ENCODE results near the gene ELF2.

DNA sequence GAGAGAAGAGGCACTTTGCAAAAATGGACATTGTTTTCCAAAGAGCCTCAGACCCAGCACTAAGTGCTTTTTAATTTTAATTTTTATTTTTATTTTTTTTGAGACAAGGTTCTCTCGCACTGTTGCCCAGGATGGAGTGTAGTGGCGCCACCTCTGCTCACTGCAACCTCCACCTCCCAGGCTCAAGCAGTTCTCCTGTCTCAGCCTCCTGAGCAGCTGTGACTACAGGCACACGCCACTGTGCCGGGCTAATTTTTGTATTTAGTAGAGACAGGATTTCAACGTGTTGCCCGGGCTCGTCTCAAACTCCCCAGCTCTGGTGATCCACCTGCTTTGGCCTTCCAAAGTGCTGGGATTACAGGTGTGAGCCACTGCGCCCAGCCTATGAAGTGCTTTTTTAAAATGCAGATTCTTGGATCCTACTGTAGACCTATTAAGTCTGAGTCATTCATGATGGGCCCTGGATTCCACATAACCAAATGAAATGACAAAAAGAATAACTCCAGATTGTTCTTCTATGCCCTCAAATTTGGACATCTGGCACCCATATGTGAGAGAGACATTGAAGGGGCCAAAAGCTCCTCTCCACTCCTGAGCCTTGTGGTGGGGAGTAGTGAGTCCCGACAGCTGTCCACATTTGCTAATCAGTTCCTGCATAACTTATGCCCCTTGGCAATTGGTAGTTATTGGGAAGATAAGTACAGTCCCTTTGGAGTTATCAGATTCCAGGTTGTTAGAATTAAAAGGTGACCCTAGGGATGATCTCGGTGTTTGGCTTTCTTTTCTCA is 157.9 kb downstream of the ELF2 start:
- no peak for TF ChIP-seq POLR2A (IDR thresholded peaks at IDR 0.05)
- TF ChIP-seq, protein P1, sequence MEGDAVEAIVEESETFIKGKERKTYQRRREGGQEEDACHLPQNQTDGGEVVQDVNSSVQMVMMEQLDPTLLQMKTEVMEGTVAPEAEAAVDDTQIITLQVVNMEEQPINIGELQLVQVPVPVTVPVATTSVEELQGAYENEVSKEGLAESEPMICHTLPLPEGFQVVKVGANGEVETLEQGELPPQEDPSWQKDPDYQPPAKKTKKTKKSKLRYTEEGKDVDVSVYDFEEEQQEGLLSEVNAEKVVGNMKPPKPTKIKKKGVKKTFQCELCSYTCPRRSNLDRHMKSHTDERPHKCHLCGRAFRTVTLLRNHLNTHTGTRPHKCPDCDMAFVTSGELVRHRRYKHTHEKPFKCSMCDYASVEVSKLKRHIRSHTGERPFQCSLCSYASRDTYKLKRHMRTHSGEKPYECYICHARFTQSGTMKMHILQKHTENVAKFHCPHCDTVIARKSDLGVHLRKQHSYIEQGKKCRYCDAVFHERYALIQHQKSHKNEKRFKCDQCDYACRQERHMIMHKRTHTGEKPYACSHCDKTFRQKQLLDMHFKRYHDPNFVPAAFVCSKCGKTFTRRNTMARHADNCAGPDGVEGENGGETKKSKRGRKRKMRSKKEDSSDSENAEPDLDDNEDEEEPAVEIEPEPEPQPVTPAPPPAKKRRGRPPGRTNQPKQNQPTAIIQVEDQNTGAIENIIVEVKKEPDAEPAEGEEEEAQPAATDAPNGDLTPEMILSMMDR (IDR thresholded peaks at IDR 0.05) = no peak

Measured in breast epithelium (tissue), 3 donors.